HEK293T (cell line): ENCODE measurements around the gene HTT.
"Not testable (repeated sequence)": the region's sequence is repeated elsewhere in the genome, so short reads cannot be mapped to it uniquely, and the experiment has no call there.

Experiments used
- CTCF ChIA-PET: fragments of 350-600 bp; formaldehyde crosslinking; extraction: SDS; loops from one replicate; lab custom pipeline; 2021; ENCODE audit warnings: antibody characterized with exemption, inconsistent platforms; lab: Yijun Ruan, JAX
- POLR2A ChIA-PET: fragments of 350-600 bp; formaldehyde crosslinking; extraction: SDS; loops from one replicate; lab custom pipeline; 2020; ENCODE audit warnings: antibody characterized with exemption, inconsistent platforms; lab: Yijun Ruan, JAX
- DNase-seq: peaks from one replicate; pipeline ENCODE4 v3.0.0; 2012; ENCODE audit warnings: mixed read lengths; ENCODE audit errors: extremely low spot score
- ARNT ChIP-seq: fragments of 450-650 bp; IDR thresholded peaks from 2 replicates; pipeline ENCODE4 v1.6.1; 2017; ENCODE audit warnings: mild to moderate bottlenecking
- BHLHE40 ChIP-seq: fragments of 450-650 bp; IDR thresholded peaks from 2 replicates; pipeline ENCODE4 v1.6.1; 2016; ENCODE audit warnings: mild to moderate bottlenecking, moderate library complexity, borderline replicate concordance
- CTBP1 ChIP-seq: fragments of 450-650 bp; IDR thresholded peaks from 2 replicates; pipeline ENCODE4 v1.6.1; 2016; ENCODE audit warnings: borderline replicate concordance
- ELF4 ChIP-seq: fragments of 450-650 bp; IDR thresholded peaks from 2 replicates; pipeline ENCODE4 v1.6.1; 2017; ENCODE audit warnings: antibody characterized with exemption
- FOXA1 ChIP-seq: fragments of 450-650 bp; IDR thresholded peaks from 2 replicates; pipeline ENCODE4 v1.6.1; 2016; ENCODE audit warnings: mild to moderate bottlenecking
- FOXK2 ChIP-seq: fragments of 450-650 bp; IDR thresholded peaks from 2 replicates; pipeline ENCODE4 v1.6.1; 2016; ENCODE audit warnings: mild to moderate bottlenecking
- FOXM1 ChIP-seq: fragments of 450-650 bp; IDR thresholded peaks from 2 replicates; pipeline ENCODE4 v1.6.1; 2017; ENCODE audit warnings: mild to moderate bottlenecking, borderline replicate concordance
- HDGF ChIP-seq: fragments of 450-650 bp; IDR thresholded peaks from 2 replicates; pipeline ENCODE4 v1.6.1; 2017; ENCODE audit warnings: antibody characterized with exemption, borderline replicate concordance
- L3MBTL2 ChIP-seq: fragments of 450-650 bp; conservative IDR thresholded peaks from 2 replicates; pipeline ENCODE4 v1.6.1; 2016; ENCODE audit warnings: mild to moderate bottlenecking
- LEF1 ChIP-seq: fragments of 450-650 bp; IDR thresholded peaks from 2 replicates; pipeline ENCODE4 v1.6.1; 2017; ENCODE audit warnings: mild to moderate bottlenecking, borderline replicate concordance
- NFRKB ChIP-seq: fragments of 450-650 bp; IDR thresholded peaks from 2 replicates; pipeline ENCODE4 v1.6.1; 2016; ENCODE audit warnings: mild to moderate bottlenecking, moderate library complexity
- SP1 ChIP-seq: fragments of 450-650 bp; IDR thresholded peaks from 2 replicates; pipeline ENCODE4 v1.6.1; 2017
- SUZ12 ChIP-seq: fragments of 450-650 bp; IDR thresholded peaks from 2 replicates; pipeline ENCODE4 v1.6.1; 2016; ENCODE audit warnings: mild to moderate bottlenecking
- TARDBP ChIP-seq: fragments of 450-650 bp; IDR thresholded peaks from 2 replicates; pipeline ENCODE4 v1.6.1; 2016
- ZNF384 ChIP-seq: fragments of 450-650 bp; IDR thresholded peaks from 2 replicates; pipeline ENCODE4 v1.6.1; 2016
- TF ChIP-seq, protein P1 (sequence below): fragments of 450-650 bp; IDR thresholded peaks from 2 replicates; pipeline ENCODE4 v1.6.1; 2016

Gene HTT

DNA sequence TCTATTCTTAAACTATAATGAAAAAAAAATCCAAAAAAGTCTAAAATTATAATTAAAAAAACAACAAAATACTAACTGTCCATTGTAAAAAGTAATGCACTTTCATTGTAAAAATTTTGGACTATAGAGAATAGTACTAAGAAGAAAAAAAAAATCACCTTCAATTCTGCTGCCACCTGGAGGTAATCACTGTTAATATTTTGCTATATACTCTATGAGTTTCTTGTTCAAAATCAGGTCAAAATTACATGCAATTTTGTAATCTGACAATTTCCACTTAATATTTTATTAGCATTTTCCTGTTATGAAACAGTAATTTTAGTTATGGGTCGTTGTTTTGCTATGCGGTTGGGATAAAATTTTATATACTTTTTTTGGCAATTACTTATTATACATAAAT is 62.0 kb downstream of the HTT start:
- CTCF ChIA-PET: interaction anchor here (0.6 to 0.8 kb wide), 3 partner anchors 12 to 84 kb away, joined by 3 read pairs; no protein-coding TSS in a partner anchor

GRCh38 chr4:3137908-3138307 is 63.4 kb downstream of the HTT start:
- no peak for DNase-seq
- POLR2A ChIA-PET: no interaction called here
- TF ChIP-seq SP1 (no peak), TARDBP (no peak), HDGF (no peak), FOXK2 (no peak), NFRKB (no peak), ZNF384 (no peak), SUZ12 (no peak), FOXA1 (no peak), CTBP1 (no peak), FOXM1 (no peak), BHLHE40 (no peak), LEF1 (no peak), ELF4 (no peak), ARNT (no peak)
- TF ChIP-seq, protein P1, sequence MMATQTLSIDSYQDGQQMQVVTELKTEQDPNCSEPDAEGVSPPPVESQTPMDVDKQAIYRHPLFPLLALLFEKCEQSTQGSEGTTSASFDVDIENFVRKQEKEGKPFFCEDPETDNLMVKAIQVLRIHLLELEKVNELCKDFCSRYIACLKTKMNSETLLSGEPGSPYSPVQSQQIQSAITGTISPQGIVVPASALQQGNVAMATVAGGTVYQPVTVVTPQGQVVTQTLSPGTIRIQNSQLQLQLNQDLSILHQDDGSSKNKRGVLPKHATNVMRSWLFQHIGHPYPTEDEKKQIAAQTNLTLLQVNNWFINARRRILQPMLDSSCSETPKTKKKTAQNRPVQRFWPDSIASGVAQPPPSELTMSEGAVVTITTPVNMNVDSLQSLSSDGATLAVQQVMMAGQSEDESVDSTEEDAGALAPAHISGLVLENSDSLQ: no peak
- CTCF ChIA-PET: no interaction called here

More for the DNA sequence above, 62.0 kb downstream of the HTT start:
- TF ChIP-seq NFRKB: no peak
- no peak for TF ChIP-seq LEF1
- no peak for TF ChIP-seq ARNT
- POLR2A ChIA-PET: no interaction called here
- no peak for DNase-seq

- no peak for DNase-seq
- CTCF ChIA-PET: interaction anchor here (0.6 to 0.8 kb wide), 3 partner anchors 10 to 216 kb away, joined by 3 to 4 read pairs (median 3); no protein-coding TSS in a partner anchor
- POLR2A ChIA-PET: no interaction called here
- TF ChIP-seq FOXM1 (no peak), ELF4 (no peak), SP1 (no peak), CTBP1 (no peak), ARNT (no peak), FOXA1 (no peak), LEF1 (no peak), SUZ12 (no peak), HDGF (no peak)
- TF ChIP-seq, protein P1: no peak
Observed at GRCh38 chr4:3145234-3145924, 70.9 kb downstream of the HTT start.

DNA sequence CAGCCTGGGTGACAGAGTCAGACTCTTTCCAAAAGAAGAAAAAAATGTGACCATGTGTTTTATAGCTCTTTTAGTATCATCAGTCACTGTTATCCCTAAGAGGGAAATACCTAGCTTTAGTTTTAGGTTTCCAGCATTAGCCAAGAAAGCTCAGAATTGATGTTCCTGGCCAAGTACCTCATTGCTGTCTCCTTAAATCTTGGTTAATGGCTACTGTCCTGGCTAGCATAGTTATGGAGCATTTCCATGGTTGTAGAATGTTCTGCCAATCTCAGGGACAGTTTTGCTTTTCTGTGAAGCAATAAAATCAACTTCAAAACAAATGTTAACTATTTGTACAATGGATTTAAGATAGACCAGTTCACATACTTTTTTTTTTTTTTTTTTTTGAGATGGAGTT is 74.4 kb downstream of the HTT start:
- ChIA-PET POLR2A (no interaction called here), CTCF (interaction anchor here (0.6 kb wide), 1 partner anchor 13 kb away, joined by 3 read pairs; no protein-coding TSS in a partner anchor)
- no peak for DNase-seq
- TF ChIP-seq CTBP1 (no peak), FOXK2 (no peak), ZNF384 (no peak), LEF1 (no peak), L3MBTL2 (no peak), HDGF (no peak), SP1 (no peak), BHLHE40 (no peak), SUZ12 (no peak), ARNT (no peak), ELF4 (no peak), FOXA1 (no peak), NFRKB (no peak)
- TF ChIP-seq, protein P1: no peak

DNA sequence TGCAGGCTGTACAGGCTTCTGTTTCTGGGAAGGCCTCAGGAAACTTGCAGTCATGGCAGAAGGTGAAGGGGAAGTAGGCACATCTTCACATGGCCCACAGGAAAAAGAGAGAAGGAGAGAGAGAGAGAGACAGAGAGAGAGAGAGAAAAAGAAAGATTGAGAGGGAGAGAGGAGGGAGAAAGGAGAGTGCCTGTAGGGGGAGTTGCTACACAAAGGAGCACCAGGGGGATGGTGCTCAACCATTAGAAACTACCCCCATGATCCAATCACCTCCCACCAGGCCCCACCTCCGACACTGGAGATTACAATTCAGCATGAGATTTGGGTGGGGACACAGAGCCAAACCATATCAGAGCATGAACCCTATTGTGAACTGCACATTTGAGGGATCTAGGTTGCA is 76.8 kb downstream of the HTT start:
- DNase-seq, CTCF ChIA-PET, POLR2A ChIA-PET: not testable (repeated sequence)

GRCh38 chr4:3157366-3157765 is 82.9 kb downstream of the HTT start:
- DNase-seq: no peak
- no peak for TF ChIP-seq NFRKB
- no peak for TF ChIP-seq L3MBTL2
- no peak for TF ChIP-seq ARNT
- TF ChIP-seq ELF4: no peak
- TF ChIP-seq BHLHE40: no peak
- no peak for TF ChIP-seq TARDBP
- TF ChIP-seq LEF1: no peak
- no peak for TF ChIP-seq FOXM1
- no peak for TF ChIP-seq ZNF384
- no peak for TF ChIP-seq SUZ12
- CTCF ChIA-PET: interaction anchor here (0.7 kb wide), 1 partner anchor 86 kb away, joined by 4 read pairs; no protein-coding TSS in a partner anchor
- POLR2A ChIA-PET: no interaction called here
